Thoracic aorta (tissue), 2 donors: Measurements from ENCODE around the gene KCNK2. TPM values are rescaled to one million over a fixed set of nuclear protein-coding genes. Genes with fewer than 3 reads are reported as not detected.

Source experiments
- ATAC-seq: fragments of 150-250 bp; one replicate; pipeline ENCODE4 v1.8.0; 2017; ENCODE audit warnings: low read depth; ENCODE audit not compliant: insufficient number of reproducible peaks, low FRiP score
- DNase-seq: peaks from one replicate; pipeline ENCODE4 v3.0.0-alpha.2; 2020; ENCODE audit warnings: low spot score
- H3K27ac ChIP-seq, 2 donors: fragments of 200-600 bp; sonication (generic); 1 replicate in 1 of 2; 2 replicates in 1 of 2; pipeline ENCODE4 v1.5.1; 2016; ENCODE audit warnings: mild to moderate bottlenecking in 2 of 2, moderate library complexity in 2 of 2
- H3K27me3 ChIP-seq: fragments of 200-600 bp; sonication (generic); replicated peaks from 2 replicates; pipeline ENCODE4 v1.6.0; 2016; ENCODE audit warnings: mild to moderate bottlenecking; ENCODE audit not compliant: insufficient read depth
- H3K36me3 ChIP-seq: fragments of 200-600 bp; sonication (generic); one replicate; pipeline ENCODE4 v1.5.1; 2016
- H3K4me1 ChIP-seq, 2 donors: fragments of 200-600 bp; sonication (generic); 1 replicate in 1 of 2; 2 replicates in 1 of 2; pipeline versions ENCODE4 v1.5.1 to v1.6.0; 2016; ENCODE audit warnings: low read depth in 2 of 2, mild to moderate bottlenecking in 1 of 2; ENCODE audit not compliant: control insufficient read depth in 1 of 2
- H3K4me3 ChIP-seq: fragments of 200-600 bp; sonication (generic); 2 replicates; pipeline ENCODE4 v1.5.1; 2016; ENCODE audit warnings: mild to moderate bottlenecking
- H3K9me3 ChIP-seq: fragments of 200-600 bp; sonication (generic); 2 replicates; pipeline ENCODE4 v1.5.1; 2016
- CTCF ChIP-seq: fragments of 200-600 bp; sonication (generic); IDR thresholded peaks from one replicate; pipeline ENCODE4 v1.5.1; 2019; ENCODE audit warnings: antibody characterized with exemption
- total RNA-seq, 2 donors: library from RNA; depleted of rRNA; stranded (reverse); fragments of >200 nt; gene quantifications; one replicate each; pipeline versions ENCODE4 v1.1.0 to v1.2.3, GENCODE V29; 2016

KCNK2 gene
- total RNA-seq, 2 donors from 2014 or later = 0.28 to 1.8 TPM

DNA sequence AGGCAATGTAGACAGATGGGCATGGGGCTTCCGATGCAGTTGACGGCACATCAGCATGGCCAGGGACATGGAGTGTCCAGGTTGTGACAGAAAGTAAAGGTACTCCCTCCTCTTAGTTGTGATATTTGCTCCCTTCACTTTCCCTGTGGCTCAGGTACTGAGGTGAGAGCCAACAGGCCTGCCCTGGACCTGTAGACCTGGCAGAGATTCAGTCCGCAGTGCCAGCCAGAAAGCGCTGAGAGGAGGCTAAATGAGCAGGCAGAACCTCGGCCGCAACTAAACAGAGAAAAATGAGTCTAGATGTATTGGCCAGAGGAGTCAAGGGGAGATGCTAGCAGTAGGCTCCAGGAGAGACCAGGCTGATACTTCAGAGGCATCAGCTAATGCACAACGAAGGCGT is 22.6 kb upstream of the KCNK2 start:
- no peaks in the 10 kb centered on the region for H3K27me3 ChIP-seq
- H3K27ac ChIP-seq = no peak overlapping the region
- ATAC-seq = no peak
- H3K36me3 ChIP-seq = no peaks in the 10 kb centered on the region
- H3K9me3 ChIP-seq = no peaks in the 10 kb centered on the region
- H3K4me1 ChIP-seq = no peaks in the 10 kb centered on the region
- DNase-seq = no peak
- no peak overlapping the region for H3K4me3 ChIP-seq
- no peak for TF ChIP-seq CTCF

DNA sequence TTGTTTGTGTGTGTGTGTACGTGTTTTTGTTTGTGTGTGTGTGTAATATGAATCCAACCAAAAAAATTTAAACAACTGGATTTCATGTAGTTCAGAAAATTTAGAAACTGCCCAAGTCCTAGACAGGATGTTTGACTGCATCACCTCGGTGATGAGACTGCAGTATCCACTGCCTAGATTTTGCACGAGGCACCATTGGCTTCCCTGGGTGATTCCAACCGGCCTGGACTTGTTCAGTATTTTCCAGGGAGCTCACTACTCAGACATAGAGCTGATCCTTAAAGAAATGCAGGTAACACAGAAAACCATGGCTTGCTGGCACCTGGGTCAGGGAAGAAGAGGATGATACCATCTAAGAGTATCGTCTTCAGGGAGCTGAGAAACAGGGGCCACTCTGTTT is 18.2 kb upstream of the KCNK2 start:
- Histone ChIP-seq H3K4me3 (no peak overlapping the region), H3K9me3 (no peaks in the 10 kb centered on the region), H3K27me3 (no peaks in the 10 kb centered on the region), H3K36me3 (no peaks in the 10 kb centered on the region), H3K4me1 (no peaks in the 10 kb centered on the region), H3K27ac (no peak overlapping the region)
- ATAC-seq (no peak), DNase-seq (no peak)
- TF ChIP-seq CTCF = no peak

- ATAC-seq (no peak), DNase-seq (no peak)
- H3K27ac ChIP-seq = no peak overlapping the region
- no peaks in the 10 kb centered on the region for H3K4me1 ChIP-seq
- no peaks in the 10 kb centered on the region for H3K9me3 ChIP-seq
- H3K36me3 ChIP-seq = no peaks in the 10 kb centered on the region
- TF ChIP-seq CTCF = no peak
- no peak overlapping the region for H3K4me3 ChIP-seq
- no peaks in the 10 kb centered on the region for H3K27me3 ChIP-seq
These were observed 11.5 kb upstream of the KCNK2 start for GRCh38 chr1:215071078-215071477.

GRCh38 chr1:215076322-215076721 is 6.2 kb upstream of the KCNK2 start:
- ATAC-seq (no peak), DNase-seq (no peak)
- Histone ChIP-seq H3K27me3 (no peaks in the 10 kb centered on the region), H3K27ac (no peak overlapping the region), H3K4me3 (no peak overlapping the region), H3K9me3 (no peaks in the 10 kb centered on the region), H3K4me1 (no peaks in the 10 kb centered on the region), H3K36me3 (no peaks in the 10 kb centered on the region)
- no peak for TF ChIP-seq CTCF

DNA sequence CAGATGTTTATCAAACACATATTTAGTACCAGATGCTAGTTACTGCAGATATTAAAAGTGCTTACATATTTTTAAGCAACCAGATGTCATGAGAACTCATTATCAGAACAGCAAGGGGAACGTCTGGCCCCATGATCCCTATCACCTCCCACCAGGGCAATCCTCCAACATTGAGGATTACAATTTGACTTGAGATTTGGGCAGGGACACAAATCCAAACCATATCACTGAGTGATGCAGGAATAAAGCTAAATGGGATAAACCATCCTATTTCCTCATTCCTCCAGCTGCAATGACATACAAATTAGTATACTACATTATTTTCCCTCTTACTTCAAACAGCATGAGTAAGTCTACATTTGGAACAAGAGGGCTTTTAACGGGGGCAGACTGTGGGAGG is 3.1 kb upstream of the KCNK2 start:
- no peak overlapping the region for H3K4me3 ChIP-seq
- H3K27ac ChIP-seq = no peak overlapping the region
- no peaks in the 10 kb centered on the region for H3K27me3 ChIP-seq
- TF ChIP-seq CTCF = no peak
- ATAC-seq (no peak), DNase-seq (no peak)
- no peaks in the 10 kb centered on the region for H3K9me3 ChIP-seq
- no peaks in the 10 kb centered on the region for H3K36me3 ChIP-seq
- H3K4me1 ChIP-seq = peaks cover 0 to 6% of the 10 kb centered on the region in 2 donors
